OCI-LY1 (cell line): ENCODE data around the gene RAD51B.

Experiments
- CTCF ChIP-seq: fragments of 200-600 bp; sonication (generic), shearing (Covaris generic); IDR thresholded peaks from 2 replicates; pipeline ENCODE4 v1.5.1; 2017; ENCODE audit warnings: mild to moderate bottlenecking, antibody characterized with exemption, low read length, moderate library complexity, mixed read lengths
- EZH2 ChIP-seq: fragments of 200-600 bp; sonication (generic), shearing (Covaris generic); IDR thresholded peaks from 2 replicates; pipeline ENCODE4 v1.8.0; 2017; ENCODE audit warnings: borderline replicate concordance, mixed run types, mild to moderate bottlenecking, antibody characterized with exemption, low read length, moderate library complexity, mixed read lengths

- TF ChIP-seq EZH2 (no peak), CTCF (no peak)
Observed at GRCh38 chr14:68264260-68264569, 444.6 kb downstream of the RAD51B start.
